HepG2 (cell line): ENCODE data around the gene DCAF7. TPM values are rescaled to one million over a fixed set of nuclear protein-coding genes. Genes with fewer than 3 reads are reported as not detected.

Experiments
- ADNP ChIP-seq: sonication (generic); formaldehyde crosslinking; IDR thresholded peaks from 2 replicates; pipeline ENCODE4 v1.4.0; 2020; ENCODE audit warnings: missing genetic modification reagents
- AKAP8 ChIP-seq: sonication (generic); formaldehyde crosslinking; IDR thresholded peaks from 2 replicates; pipeline ENCODE4 v1.5.1; 2020; ENCODE audit warnings: mild to moderate bottlenecking, missing genetic modification reagents
- ATF7-NPFF ChIP-seq: sonication (generic); formaldehyde crosslinking; IDR thresholded peaks from 2 replicates; pipeline ENCODE4 v1.8.1; 2023; ENCODE audit warnings: mild to moderate bottlenecking, low read depth, missing genetic modification reagents, moderate library complexity
- BATF2 ChIP-seq: sonication (generic); formaldehyde crosslinking; IDR thresholded peaks from 2 replicates; pipeline ENCODE4 v1.8.0; 2022; ENCODE audit warnings: mild to moderate bottlenecking, missing genetic modification reagents, moderate library complexity
- CEBPG ChIP-seq: IDR thresholded peaks from 2 replicates; pipeline ENCODE4 v1.6.1; 2016
- EED ChIP-seq: sonication (generic); formaldehyde crosslinking; IDR thresholded peaks from 2 replicates; pipeline ENCODE4 v1.5.0; 2020; ENCODE audit warnings: mild to moderate bottlenecking, missing genetic modification reagents
- KMT2A ChIP-seq: sonication (generic); formaldehyde crosslinking; IDR thresholded peaks from 2 replicates; pipeline ENCODE4 v1.4.0; 2020; ENCODE audit warnings: missing genetic modification reagents
- MTERF4 ChIP-seq: sonication (generic); formaldehyde crosslinking; IDR thresholded peaks from 2 replicates; pipeline ENCODE4 v1.8.0; 2023; ENCODE audit warnings: mild to moderate bottlenecking, missing genetic modification reagents
- POLR2AphosphoS2 ChIP-seq: IDR thresholded peaks from 2 replicates; pipeline ENCODE4 v1.6.1; 2011; ENCODE audit warnings: low read depth, low read length, improper control_type of control experiment
- RBFOX2 ChIP-seq: fragments of 200-400 bp; formaldehyde crosslinking; IDR thresholded peaks from 2 replicates; pipeline ENCODE4 v1.6.1; 2017; ENCODE audit warnings: low read depth, mild to moderate bottlenecking, low read length
- REPIN1 ChIP-seq: sonication (generic); formaldehyde crosslinking; IDR thresholded peaks from 2 replicates; pipeline ENCODE4 v1.8.0; 2022; ENCODE audit warnings: missing genetic modification reagents, low read depth, mild to moderate bottlenecking, borderline replicate concordance
- RXRB ChIP-seq: IDR thresholded peaks from 2 replicates; pipeline ENCODE4 v1.6.1; 2016; ENCODE audit warnings: borderline replicate concordance, missing genetic modification reagents, missing compliant biosample characterization
- SIN3A ChIP-seq: IDR thresholded peaks from 2 replicates; pipeline ENCODE4 v1.6.1; 2011; ENCODE audit warnings: low read depth, mild to moderate bottlenecking, control low read depth, low read length, borderline replicate concordance
- ZBTB8A ChIP-seq: sonication (generic); formaldehyde crosslinking; IDR thresholded peaks from 2 replicates; pipeline ENCODE4 v1.4.0; 2020; ENCODE audit warnings: mild to moderate bottlenecking, low read depth, missing genetic modification reagents, borderline replicate concordance
- ZFAT ChIP-seq: sonication (generic); formaldehyde crosslinking; conservative IDR thresholded peaks from 2 replicates; pipeline ENCODE4 v1.8.1; 2023; ENCODE audit warnings: missing genetic modification reagents, inconsistent platforms
- ZNF468 ChIP-seq: sonication (generic); formaldehyde crosslinking; IDR thresholded peaks from 2 replicates; pipeline ENCODE4 v1.8.0; 2022; ENCODE audit warnings: mild to moderate bottlenecking, moderate library complexity, missing genetic modification reagents
- ZNF552 ChIP-seq: sonication (generic); formaldehyde crosslinking; IDR thresholded peaks from 2 replicates; pipeline ENCODE4 v1.9.0; 2022; ENCODE audit warnings: missing genetic modification reagents, mild to moderate bottlenecking, borderline replicate concordance
- ZNF570 ChIP-seq: sonication (generic); formaldehyde crosslinking; IDR thresholded peaks from 2 replicates; pipeline ENCODE4 v1.4.0; 2020; ENCODE audit warnings: mild to moderate bottlenecking, missing genetic modification reagents, borderline replicate concordance
- polyA plus RNA-seq, 8 experiments: library from polyadenylated mRNA; depleted of rRNA in 3 of 8; stranded (reverse) in 7 of 8; unstranded in 1 of 8; fragments of >200 nt; fragmentation: Illumina TruSeq in 4 of 8; extraction: Trizol in 4 of 8; gene quantifications; 2 replicates each; pipeline versions ENCODE4 v1.2.1 to v1.2.3, GENCODE V29; 2011 to 2016; ENCODE audit warnings: low read depth in 4 of 8, missing spikeins in 1 of 8, mixed read lengths in 1 of 8; ENCODE audit not compliant: insufficient read depth in 1 of 8
- total RNA-seq, 5 experiments: library from RNA; depleted of rRNA; stranded (reverse); fragments of >200 nt; fragmentation: Illumina TruSeq; extraction: Trizol; gene quantifications; 2 replicates each; pipeline ENCODE4 v1.2.3, GENCODE V29; 2016; ENCODE audit warnings: low read depth in 1 of 5
- TF ChIP-seq, protein P1 (sequence below): IDR thresholded peaks from 2 replicates; pipeline ENCODE4 v1.4.0; 2020; ENCODE audit warnings: mild to moderate bottlenecking, missing genetic modification reagents
- TF ChIP-seq, protein P2 (sequence below): sonication (generic); formaldehyde crosslinking; IDR thresholded peaks from 2 replicates; pipeline ENCODE4 v1.4.0; 2020; ENCODE audit warnings: low read depth, missing genetic modification reagents

Gene DCAF7
- total and polyA plus RNA-seq, 2 of the 13 experiments (the other 11 are each of a cell fraction or from before 2014, with no cell fraction given) = 55.2 to 73.4 TPM

DNA sequence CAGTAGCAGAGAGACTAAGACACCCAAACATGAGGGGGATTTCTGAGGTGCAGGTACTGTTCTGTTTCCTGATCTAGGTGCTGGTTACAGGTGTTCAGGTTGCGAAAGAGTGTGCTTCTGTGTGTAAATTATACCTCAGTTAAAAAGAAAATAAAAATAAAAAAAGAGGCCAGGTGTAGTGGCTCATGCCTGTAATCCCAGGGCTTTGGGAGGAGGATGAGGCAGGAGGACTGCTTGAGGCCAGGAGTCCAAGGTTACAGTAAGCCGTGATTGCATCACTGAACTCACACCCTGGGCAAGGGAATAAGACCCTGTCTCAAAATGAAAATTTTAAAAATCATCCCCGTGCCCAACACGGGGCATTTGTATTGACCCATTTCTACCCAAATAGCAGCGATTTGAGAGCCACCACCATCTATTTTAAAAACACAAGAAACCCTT is 3.2 kb upstream of the DCAF7 start (continued):
- TF ChIP-seq, protein P1, sequence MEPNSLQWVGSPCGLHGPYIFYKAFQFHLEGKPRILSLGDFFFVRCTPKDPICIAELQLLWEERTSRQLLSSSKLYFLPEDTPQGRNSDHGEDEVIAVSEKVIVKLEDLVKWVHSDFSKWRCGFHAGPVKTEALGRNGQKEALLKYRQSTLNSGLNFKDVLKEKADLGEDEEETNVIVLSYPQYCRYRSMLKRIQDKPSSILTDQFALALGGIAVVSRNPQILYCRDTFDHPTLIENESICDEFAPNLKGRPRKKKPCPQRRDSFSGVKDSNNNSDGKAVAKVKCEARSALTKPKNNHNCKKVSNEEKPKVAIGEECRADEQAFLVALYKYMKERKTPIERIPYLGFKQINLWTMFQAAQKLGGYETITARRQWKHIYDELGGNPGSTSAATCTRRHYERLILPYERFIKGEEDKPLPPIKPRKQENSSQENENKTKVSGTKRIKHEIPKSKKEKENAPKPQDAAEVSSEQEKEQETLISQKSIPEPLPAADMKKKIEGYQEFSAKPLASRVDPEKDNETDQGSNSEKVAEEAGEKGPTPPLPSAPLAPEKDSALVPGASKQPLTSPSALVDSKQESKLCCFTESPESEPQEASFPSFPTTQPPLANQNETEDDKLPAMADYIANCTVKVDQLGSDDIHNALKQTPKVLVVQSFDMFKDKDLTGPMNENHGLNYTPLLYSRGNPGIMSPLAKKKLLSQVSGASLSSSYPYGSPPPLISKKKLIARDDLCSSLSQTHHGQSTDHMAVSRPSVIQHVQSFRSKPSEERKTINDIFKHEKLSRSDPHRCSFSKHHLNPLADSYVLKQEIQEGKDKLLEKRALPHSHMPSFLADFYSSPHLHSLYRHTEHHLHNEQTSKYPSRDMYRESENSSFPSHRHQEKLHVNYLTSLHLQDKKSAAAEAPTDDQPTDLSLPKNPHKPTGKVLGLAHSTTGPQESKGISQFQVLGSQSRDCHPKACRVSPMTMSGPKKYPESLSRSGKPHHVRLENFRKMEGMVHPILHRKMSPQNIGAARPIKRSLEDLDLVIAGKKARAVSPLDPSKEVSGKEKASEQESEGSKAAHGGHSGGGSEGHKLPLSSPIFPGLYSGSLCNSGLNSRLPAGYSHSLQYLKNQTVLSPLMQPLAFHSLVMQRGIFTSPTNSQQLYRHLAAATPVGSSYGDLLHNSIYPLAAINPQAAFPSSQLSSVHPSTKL = peak; percentile 58
- TF ChIP-seq CEBPG (CRISPR knock-in tag) (peak; percentile 84), EED (CRISPR knock-in tag) (no peak), RXRB (no peak), ZFAT (CRISPR knock-in tag) (no peak), MTERF4 (CRISPR knock-in tag) (no peak), BATF2 (CRISPR knock-in tag) (no peak), ZNF570 (CRISPR knock-in tag) (no peak), SIN3A (no peak), AKAP8 (CRISPR knock-in tag) (no peak), ADNP (no peak), POLR2AphosphoS2 (no peak), RBFOX2 (no peak), ATF7-NPFF (no peak), ZNF552 (CRISPR knock-in tag) (no peak), REPIN1 (CRISPR knock-in tag) (0 out of 2 replicates have a peak, but pooled peaks have one; percentile 3), ZBTB8A (CRISPR knock-in tag) (no peak), ZNF468 (no peak), KMT2A (CRISPR knock-in tag) (no peak)
- TF ChIP-seq, protein P2, sequence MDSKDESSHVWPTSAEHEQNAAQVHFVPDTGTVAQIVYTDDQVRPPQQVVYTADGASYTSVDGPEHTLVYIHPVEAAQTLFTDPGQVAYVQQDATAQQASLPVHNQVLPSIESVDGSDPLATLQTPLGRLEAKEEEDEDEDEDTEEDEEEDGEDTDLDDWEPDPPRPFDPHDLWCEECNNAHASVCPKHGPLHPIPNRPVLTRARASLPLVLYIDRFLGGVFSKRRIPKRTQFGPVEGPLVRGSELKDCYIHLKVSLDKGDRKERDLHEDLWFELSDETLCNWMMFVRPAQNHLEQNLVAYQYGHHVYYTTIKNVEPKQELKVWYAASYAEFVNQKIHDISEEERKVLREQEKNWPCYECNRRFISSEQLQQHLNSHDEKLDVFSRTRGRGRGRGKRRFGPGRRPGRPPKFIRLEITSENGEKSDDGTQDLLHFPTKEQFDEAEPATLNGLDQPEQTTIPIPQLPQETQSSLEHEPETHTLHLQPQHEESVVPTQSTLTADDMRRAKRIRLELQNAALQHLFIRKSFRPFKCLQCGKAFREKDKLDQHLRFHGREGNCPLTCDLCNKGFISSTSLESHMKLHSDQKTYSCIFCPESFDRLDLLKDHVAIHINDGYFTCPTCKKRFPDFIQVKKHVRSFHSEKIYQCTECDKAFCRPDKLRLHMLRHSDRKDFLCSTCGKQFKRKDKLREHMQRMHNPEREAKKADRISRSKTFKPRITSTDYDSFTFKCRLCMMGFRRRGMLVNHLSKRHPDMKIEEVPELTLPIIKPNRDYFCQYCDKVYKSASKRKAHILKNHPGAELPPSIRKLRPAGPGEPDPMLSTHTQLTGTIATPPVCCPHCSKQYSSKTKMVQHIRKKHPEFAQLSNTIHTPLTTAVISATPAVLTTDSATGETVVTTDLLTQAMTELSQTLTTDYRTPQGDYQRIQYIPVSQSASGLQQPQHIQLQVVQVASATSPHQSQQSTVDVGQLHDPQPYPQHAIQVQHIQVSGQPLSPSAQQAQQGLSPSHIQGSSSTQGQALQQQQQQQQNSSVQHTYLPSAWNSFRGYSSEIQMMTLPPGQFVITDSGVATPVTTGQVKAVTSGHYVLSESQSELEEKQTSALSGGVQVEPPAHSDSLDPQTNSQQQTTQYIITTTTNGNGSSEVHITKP (CRISPR knock-in tag) = no peak
